Measurements from ENCODE around the gene COL4A2. TPM values are rescaled to one million over a fixed set of nuclear protein-coding genes. Genes with fewer than 3 reads are reported as not detected.

COL4A2 gene
- total RNA-seq, 1 donor from 2014 or later, result 273 TPM

GRCh38 chr13:110277357-110277975 is 29.6 kb upstream of the COL4A2 start:
- no peak for TF ChIP-seq CTCF (IDR thresholded peaks at IDR 0.05)

GRCh38 chr13:110278859-110279258 is 28.2 kb upstream of the COL4A2 start:
- Histone ChIP-seq H3K4me1 (peaks cover 14% of the 10 kb centered on the region), H3K36me3 (no peaks in the 10 kb centered on the region), H3K9me3 (no peaks in the 10 kb centered on the region), H3K27me3 (no peaks in the 10 kb centered on the region), H3K4me3 (no peak overlapping the region), H3K27ac (no peak overlapping the region)
- intact Hi-C loops (cut with DNase I), result no loop called here
- TF ChIP-seq CTCF (IDR thresholded peaks at IDR 0.05), result no peak
- DNase-seq, result no peak
- ATAC-seq, result no peak

More at GRCh38 chr13:110277357-110277975, 29.6 kb upstream of the COL4A2 start:
- no peak for DNase-seq
- H3K9me3 ChIP-seq, result no peaks in the 10 kb centered on the region
- H3K4me1 ChIP-seq, result peaks cover 14% of the 10 kb centered on the region
- no peaks in the 10 kb centered on the region for H3K36me3 ChIP-seq
- no peak overlapping the region for H3K4me3 ChIP-seq
- H3K27me3 ChIP-seq, result no peaks in the 10 kb centered on the region
- no peak overlapping the region for H3K27ac ChIP-seq
- intact Hi-C loops (cut with DNase I), result no loop called here
- ATAC-seq, result no peak

- DNase-seq, result no peak
- H3K27ac ChIP-seq, result no peak overlapping the region
- intact Hi-C loops (cut with DNase I), result no loop called here
- ATAC-seq, result no peak
- H3K4me3 ChIP-seq, result no peak overlapping the region
- no peaks in the 10 kb centered on the region for H3K27me3 ChIP-seq
- H3K9me3 ChIP-seq, result no peaks in the 10 kb centered on the region
- H3K36me3 ChIP-seq, result no peaks in the 10 kb centered on the region
- H3K4me1 ChIP-seq, result peaks cover 14% of the 10 kb centered on the region
- TF ChIP-seq CTCF (IDR thresholded peaks at IDR 0.05), result no peak
Measured at GRCh38 chr13:110279684-110280083, 27.4 kb upstream of the COL4A2 start.

GRCh38 chr13:110280231-110280813 is 26.8 kb upstream of the COL4A2 start:
- Histone ChIP-seq H3K4me1 (peaks cover 14% of the 10 kb centered on the region), H3K27ac (no peak overlapping the region), H3K9me3 (no peaks in the 10 kb centered on the region), H3K4me3 (no peak overlapping the region), H3K36me3 (no peaks in the 10 kb centered on the region), H3K27me3 (no peaks in the 10 kb centered on the region)
- ATAC-seq (no peak), DNase-seq (no peak)
- intact Hi-C loops (cut with DNase I), result no loop called here
- no peak for TF ChIP-seq CTCF (IDR thresholded peaks at IDR 0.05)

GRCh38 chr13:110280985-110281688 is 25.9 kb upstream of the COL4A2 start:
- ATAC-seq, result no peak

More at GRCh38 chr13:110280985-110281688, 25.9 kb upstream of the COL4A2 start:
- Histone ChIP-seq H3K4me3 (no peak overlapping the region), H3K9me3 (no peaks in the 10 kb centered on the region), H3K36me3 (no peaks in the 10 kb centered on the region), H3K4me1 (peaks cover 14% of the 10 kb centered on the region), H3K27me3 (no peaks in the 10 kb centered on the region), H3K27ac (no peak overlapping the region)
- no peak for DNase-seq
- no peak for TF ChIP-seq CTCF (IDR thresholded peaks at IDR 0.05)
- intact Hi-C loops (cut with DNase I), result no loop called here
